KG1 (cell line): ENCODE data around the gene MAJIN.
"Not testable (repeated sequence)": the region's sequence is repeated elsewhere in the genome, so short reads cannot be mapped to it uniquely, and the experiment has no call there.

Experiments used
- DNase-seq: peaks from one replicate; lab custom pipeline; 2025; lab: John Stamatoyannopoulos, UW

Gene MAJIN

GRCh38 chr11:64971421-64972233 is at the start of gene MAJIN:
MAJIN (minus strand) TSS chr11:64972108; CDS start chr11:64959405, 12,703 bp downstream.
- no peak for DNase-seq

GRCh38 chr11:65021509-65021908 is 49.6 kb upstream of the MAJIN start:
- no peak for DNase-seq

GRCh38 chr11:65021003-65021402 is 49.1 kb upstream of the MAJIN start:
- no peak for DNase-seq

- DNase-seq, result no peak
Observed at GRCh38 chr11:65019824-65020223, 47.9 kb upstream of the MAJIN start.

GRCh38 chr11:65017937-65018336 is 46.0 kb upstream of the MAJIN start:
- DNase-seq, result no peak

GRCh38 chr11:65016705-65017104 is 44.8 kb upstream of the MAJIN start:
- DNase-seq, result no peak

- no peak for DNase-seq
Observed at GRCh38 chr11:65014726-65015227, 42.9 kb upstream of the MAJIN start.

GRCh38 chr11:65013888-65014725 is 42.2 kb upstream of the MAJIN start, which contains the start of gene ARL2:
ARL2 (plus strand) TSS chr11:65014160; CDS start chr11:65014208, 48 bp downstream.
- DNase-seq, result peak; percentile 99

- peak; percentile 93 for DNase-seq
Observed at GRCh38 chr11:65013130-65013887, 41.4 kb upstream of the MAJIN start.

- DNase-seq, result no peak
Observed at GRCh38 chr11:65008873-65009272, 37.0 kb upstream of the MAJIN start.

GRCh38 chr11:65008016-65008415 is 36.1 kb upstream of the MAJIN start:
- DNase-seq, result no peak

GRCh38 chr11:65003968-65004367 is 32.1 kb upstream of the MAJIN start:
- DNase-seq, result not testable (repeated sequence)

- DNase-seq, result no peak
Observed at GRCh38 chr11:65003282-65003681, 31.4 kb upstream of the MAJIN start.

- no peak for DNase-seq
Observed at GRCh38 chr11:65002706-65003105, 30.8 kb upstream of the MAJIN start.

GRCh38 chr11:64999478-64999877 is 27.6 kb upstream of the MAJIN start:
- no peak for DNase-seq

GRCh38 chr11:64998690-64999431 is 27.0 kb upstream of the MAJIN start:
- DNase-seq, result no peak

GRCh38 chr11:64998141-64998540 is 26.2 kb upstream of the MAJIN start:
- no peak for DNase-seq

- no peak for DNase-seq
Observed at GRCh38 chr11:64996710-64997380, 24.9 kb upstream of the MAJIN start, which contains the start of gene BATF2. BATF2 (minus strand) TSS chr11:64996971; CDS start chr11:64996914, 57 bp downstream.

GRCh38 chr11:64996327-64996709 is 24.4 kb upstream of the MAJIN start:
- DNase-seq, result no peak

- no peak for DNase-seq
Observed at GRCh38 chr11:64994318-64994717, 22.4 kb upstream of the MAJIN start.
